Measurements from ENCODE around the gene ACOT7.

DNA sequence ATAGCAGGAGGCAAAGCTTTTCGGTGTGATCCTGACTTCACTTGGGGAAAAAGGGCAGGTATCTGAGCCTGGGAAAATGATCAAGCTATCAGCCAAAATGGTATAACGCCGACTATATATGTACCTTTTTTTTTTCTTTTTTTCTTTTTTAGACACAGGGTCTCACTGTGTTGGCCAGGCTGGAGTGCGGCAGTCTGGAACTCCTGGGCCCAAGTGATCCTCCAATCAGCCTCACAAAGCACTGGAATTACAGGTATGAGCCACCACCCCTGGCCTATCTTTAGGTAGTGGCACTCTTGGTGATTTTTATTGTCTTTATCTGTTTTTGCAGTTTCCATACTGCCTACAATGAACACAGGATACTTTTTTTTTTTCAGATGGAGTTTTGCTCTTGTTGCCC lies 156.5 kb downstream of the ACOT7 start:
- TF ChIP-seq CTCF (IDR thresholded peaks at IDR 0.05; ENCODE audit: borderline replicate concordance, extremely low read depth, low read length, poor library complexity, severe bottlenecking), result no peak
- TF ChIP-seq EZH2 (IDR thresholded peaks at IDR 0.05; ENCODE audit: borderline replicate concordance, low read depth, low read length, severe bottlenecking), result no peak
